Astrocyte (in vitro differentiated cells and primary cell): ENCODE measurements around the gene SCYL1.

Source experiments
- EZH2 ChIP-seq: IDR thresholded peaks from 2 replicates; pipeline ENCODE4 v1.6.1; 2012; ENCODE audit warnings: mild to moderate bottlenecking, low read length, inconsistent platforms; ENCODE audit not compliant: insufficient read depth
- TF ChIP-seq, protein P1 (sequence below): IDR thresholded peaks from 2 replicates; pipeline ENCODE4 v1.5.1; 2011; ENCODE audit warnings: low read depth, mild to moderate bottlenecking, inconsistent platforms, low read length, moderate library complexity; ENCODE audit not compliant: insufficient read depth

DNA sequence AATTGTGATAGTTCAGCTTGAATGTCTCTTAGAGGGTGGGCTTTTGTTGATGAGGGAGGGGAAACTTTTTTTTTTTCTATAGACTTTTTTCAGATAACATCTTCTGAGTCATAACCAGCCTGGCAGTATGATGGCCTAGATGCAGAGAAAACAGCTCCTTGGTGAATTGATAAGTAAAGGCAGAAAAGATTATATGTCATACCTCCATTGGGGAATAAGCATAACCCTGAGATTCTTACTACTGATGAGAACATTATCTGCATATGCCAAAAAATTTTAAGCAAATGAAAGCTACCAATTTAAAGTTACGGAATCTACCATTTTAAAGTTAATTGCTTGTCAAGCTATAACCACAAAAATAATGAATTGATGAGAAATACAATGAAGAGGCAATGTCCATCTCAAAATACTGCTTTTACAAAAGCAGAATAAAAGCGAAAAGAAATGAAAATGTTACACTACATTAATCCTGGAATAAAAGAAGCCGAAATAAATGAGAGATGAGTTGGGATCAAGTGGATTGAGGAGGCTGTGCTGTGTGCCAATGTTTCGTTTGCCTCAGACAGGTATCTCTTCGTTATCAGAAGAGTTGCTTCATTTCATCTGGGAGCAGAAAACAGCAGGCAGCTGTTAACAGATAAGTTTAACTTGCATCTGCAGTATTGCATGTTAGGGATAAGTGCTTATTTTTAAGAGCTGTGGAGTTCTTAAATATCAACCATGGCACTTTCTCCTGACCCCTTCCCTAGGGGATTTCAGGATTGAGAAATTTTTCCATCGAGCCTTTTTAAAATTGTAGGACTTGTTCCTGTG lies 22.1 kb upstream of the SCYL1 start:
- TF ChIP-seq, protein P1, sequence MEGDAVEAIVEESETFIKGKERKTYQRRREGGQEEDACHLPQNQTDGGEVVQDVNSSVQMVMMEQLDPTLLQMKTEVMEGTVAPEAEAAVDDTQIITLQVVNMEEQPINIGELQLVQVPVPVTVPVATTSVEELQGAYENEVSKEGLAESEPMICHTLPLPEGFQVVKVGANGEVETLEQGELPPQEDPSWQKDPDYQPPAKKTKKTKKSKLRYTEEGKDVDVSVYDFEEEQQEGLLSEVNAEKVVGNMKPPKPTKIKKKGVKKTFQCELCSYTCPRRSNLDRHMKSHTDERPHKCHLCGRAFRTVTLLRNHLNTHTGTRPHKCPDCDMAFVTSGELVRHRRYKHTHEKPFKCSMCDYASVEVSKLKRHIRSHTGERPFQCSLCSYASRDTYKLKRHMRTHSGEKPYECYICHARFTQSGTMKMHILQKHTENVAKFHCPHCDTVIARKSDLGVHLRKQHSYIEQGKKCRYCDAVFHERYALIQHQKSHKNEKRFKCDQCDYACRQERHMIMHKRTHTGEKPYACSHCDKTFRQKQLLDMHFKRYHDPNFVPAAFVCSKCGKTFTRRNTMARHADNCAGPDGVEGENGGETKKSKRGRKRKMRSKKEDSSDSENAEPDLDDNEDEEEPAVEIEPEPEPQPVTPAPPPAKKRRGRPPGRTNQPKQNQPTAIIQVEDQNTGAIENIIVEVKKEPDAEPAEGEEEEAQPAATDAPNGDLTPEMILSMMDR, result no peak
- no peak for TF ChIP-seq EZH2
